ENCODE measurements around the gene THAP12. TPM values are rescaled to one million over a fixed set of nuclear protein-coding genes. Genes with fewer than 3 reads are reported as not detected.

The THAP12 gene
- total RNA-seq, 1 experiment from 2014 or later = 42.5 TPM

- Mint-ChIP-seq H3K9me3 (no peaks in the 10 kb centered on the region), H3K4me1 (no peaks in the 10 kb centered on the region), H3K4me3 (no peak overlapping the region), H3K27me3 (ENCODE audit: low read depth) (0 out of 2 replicates have a peak, but pooled peaks cover 1% of the 10 kb centered on the region), H3K27ac (no peak overlapping the region), H3K36me3 (ENCODE audit: insufficient read depth in 1 of 3, low read depth in 3 of 3) (no peaks in the 10 kb centered on the region)
- H3K27me3 ChIP-seq (ENCODE audit: insufficient read depth, low read length) = no peaks in the 10 kb centered on the region
- no peak overlapping the region for H3K4me2 ChIP-seq (ENCODE audit: insufficient read depth, insufficient read length, low read length)
- no peak overlapping the region for H2AFZ ChIP-seq (ENCODE audit: low read length)
- H2BK20ac ChIP-seq (ENCODE audit: low read depth, low read length, poor library complexity, severe bottlenecking) = no peak overlapping the region
- H2AK5ac ChIP-seq (ENCODE audit: insufficient read length, low read length) = no peak overlapping the region
- H3K4ac ChIP-seq (ENCODE audit: low read depth, low read length) = no peak overlapping the region
- H2BK12ac ChIP-seq (ENCODE audit: insufficient read length, low read depth, low read length) = no peak overlapping the region
- no peak overlapping the region for H3K18ac ChIP-seq (ENCODE audit: insufficient read length, low read depth, low read length)
- no peaks in the 10 kb centered on the region for H3K9me3 ChIP-seq (ENCODE audit: control insufficient read depth, low read depth, low read length)
- no peak overlapping the region for H4K91ac ChIP-seq (ENCODE audit: insufficient read length, low read depth, low read length)
- H3K56ac ChIP-seq (ENCODE audit: insufficient read length, low read depth, low read length) = no peak overlapping the region
- no peak overlapping the region for H3K9ac ChIP-seq (ENCODE audit: extremely low read depth, insufficient read length, low read length)
- H4K8ac ChIP-seq (replicated peaks; ENCODE audit: insufficient read length, low read depth, low read length) = no peak overlapping the region
- no peak overlapping the region for H2BK5ac ChIP-seq (ENCODE audit: insufficient read length, low read length)
- H3T11ph ChIP-seq (ENCODE audit: low read length) = no peak overlapping the region
- H4K5ac ChIP-seq (ENCODE audit: insufficient read length, low read depth, low read length) = no peak overlapping the region
- no peak overlapping the region for H2BK120ac ChIP-seq (ENCODE audit: low read depth, low read length, poor library complexity, severe bottlenecking)
- H3K79me1 ChIP-seq (ENCODE audit: insufficient read depth, low read depth, low read length, poor library complexity, severe bottlenecking) = no peaks in the 10 kb centered on the region
- H3K23me2 ChIP-seq (ENCODE audit: insufficient read length, low read depth, low read length, poor library complexity, severe bottlenecking) = no peaks in the 10 kb centered on the region
- no peak overlapping the region for H3K14ac ChIP-seq (ENCODE audit: insufficient read depth, low read length)
- H4K20me1 ChIP-seq (ENCODE audit: control insufficient read depth, insufficient read depth, insufficient read length) = no peaks in the 10 kb centered on the region
- no peak overlapping the region for H3K27ac ChIP-seq (ENCODE audit: insufficient read length, low read depth, low read length)
- H3K23ac ChIP-seq (ENCODE audit: insufficient read length, low read depth, low read length) = no peak overlapping the region
- peak; percentile 45; the same call in 2 of the 3 replicates for TF ChIP-seq CTCF (conservative IDR thresholded peaks at IDR 0.05)
- H3K4me1 ChIP-seq (ENCODE audit: insufficient read depth, low read length) = no peaks in the 10 kb centered on the region
- peak; percentile 76 for DNase-seq
- H3K79me2 ChIP-seq (ENCODE audit: insufficient read depth, low read length) = no peaks in the 10 kb centered on the region
- no peak overlapping the region for H2BK15ac ChIP-seq (ENCODE audit: low read depth, low read length)
Measured at GRCh38 chr11:76415073-76415472, 34.1 kb upstream of the THAP12 start.
